Activated CD8-positive, alpha-beta memory T cell treated with anti-CD3 and anti-CD28 coated beads for 36 hours (primary cell): ENCODE results near the gene SIGLEC8. TPM values are rescaled to one million over a fixed set of nuclear protein-coding genes. Genes with fewer than 3 reads are reported as not detected.

Experiments used
- CTCF ChIA-PET: fragments of 350-600 bp; sonication (Branson Sonifier 250); formaldehyde crosslinking; loops from one replicate; lab custom pipeline; 2021; ENCODE audit warnings: antibody characterized with exemption; lab: Charles Lee
- POLR2A ChIA-PET: fragments of 350-600 bp; sonication (Branson Sonifier 250); formaldehyde crosslinking; loops from one replicate; lab custom pipeline; 2021; ENCODE audit warnings: antibody characterized with exemption; lab: Charles Lee
- total RNA-seq, 2 experiments: library from RNA; stranded (reverse); gene quantifications; one replicate each; pipeline ENCODE4 v1.2.3, GENCODE V29; 2021

The SIGLEC8 gene
- total RNA-seq, 2 experiments from 2014 or later, result not detected

GRCh38 chr19:51458899-51459505, 748 bp upstream of the SIGLEC8 start:
- CTCF ChIA-PET, result no interaction called here
- POLR2A ChIA-PET, result no interaction called here

- CTCF ChIA-PET, result no interaction called here
Observed at GRCh38 chr19:51457351-51458013, 772 bp downstream of the SIGLEC8 start.

GRCh38 chr19:51456541-51457290, 1.5 kb downstream of the SIGLEC8 start:
- ChIA-PET POLR2A (no interaction called here), CTCF (no interaction called here)

More at GRCh38 chr19:51457351-51458013, 772 bp downstream of the SIGLEC8 start:
- POLR2A ChIA-PET, result no interaction called here

DNA sequence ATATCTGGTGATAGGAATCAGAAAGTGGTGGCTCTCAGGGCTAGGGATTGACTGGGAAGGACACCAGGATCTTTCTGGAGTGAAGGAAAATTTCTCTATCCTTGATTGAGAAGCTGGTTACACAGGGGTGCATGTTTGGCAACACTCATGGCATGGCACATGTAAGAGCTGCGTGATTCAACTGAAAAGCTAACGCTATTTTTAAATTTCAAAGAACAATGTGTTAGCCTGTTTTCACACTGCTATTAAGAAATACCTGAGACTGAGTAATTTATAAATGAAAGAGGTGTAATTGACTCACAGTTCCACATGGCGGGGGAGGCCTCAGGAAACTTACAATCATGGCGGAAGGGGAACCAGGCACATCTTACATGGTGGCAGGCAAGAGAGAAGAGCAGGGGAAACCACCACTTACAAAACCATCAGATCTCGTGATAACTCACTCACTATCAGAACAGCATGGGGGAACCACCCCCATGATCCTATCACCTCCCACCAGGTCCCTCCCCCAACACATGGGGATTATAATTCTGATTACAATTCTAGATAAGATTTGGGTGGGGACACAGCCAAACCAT, 7.4 kb downstream of the SIGLEC8 start:
- ChIA-PET POLR2A (interaction anchor here (0.6 to 1.0 kb wide), 2 partner anchors 8 to 79 kb away, joined by 3 read pairs; partner anchors contain the start of gene NKG7), CTCF (interaction anchor here (1.4 kb wide), 1 partner anchor 9 kb away, joined by 5 read pairs; no protein-coding TSS in a partner anchor)

DNA sequence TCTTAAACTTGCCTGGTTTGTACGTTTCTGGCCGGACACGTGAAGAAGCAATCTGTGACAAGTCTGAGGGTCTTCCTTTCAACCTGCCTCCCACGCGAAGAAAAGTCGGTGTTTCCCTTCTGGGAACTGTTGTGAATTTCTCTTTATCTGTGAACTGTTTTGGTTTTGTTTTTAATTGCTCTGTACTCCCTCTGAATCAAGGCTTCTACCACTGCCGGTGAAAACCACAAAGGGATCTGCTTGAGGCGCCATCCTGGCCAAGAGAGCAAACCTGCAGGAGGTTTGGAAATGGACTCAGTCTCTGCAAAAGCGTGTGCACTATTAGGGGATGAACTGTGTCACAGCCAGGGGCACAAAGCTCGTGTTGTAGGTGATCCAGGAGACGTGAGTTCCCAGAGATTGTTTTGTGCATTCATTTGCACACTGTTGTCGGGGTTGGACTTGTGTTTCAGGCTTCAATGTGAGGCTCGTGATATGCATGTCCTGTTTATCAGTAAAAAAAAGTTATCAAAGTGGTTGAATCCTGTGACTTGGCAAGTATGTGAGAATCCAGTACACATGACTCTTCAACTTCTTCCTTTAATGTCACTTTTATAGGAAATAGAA, 9.7 kb downstream of the SIGLEC8 start:
- CTCF ChIA-PET, result interaction anchor here (1.3 to 2.3 kb wide), 3 partner anchors 24 to 27 kb away, joined by 3 to 5 read pairs (median 4); no protein-coding TSS in a partner anchor

GRCh38 chr19:51448011-51448410, 10.2 kb downstream of the SIGLEC8 start:
- POLR2A ChIA-PET, result interaction anchor here (0.5 to 0.6 kb wide), 3 partner anchors 35 to 79 kb away, joined by 3 to 4 read pairs (median 3); no protein-coding TSS in a partner anchor
- CTCF ChIA-PET, result interaction anchor here (1.3 to 2.5 kb wide), 3 partner anchors 24 to 75 kb away, joined by 3 to 6 read pairs (median 5); no protein-coding TSS in a partner anchor

More for the DNA sequence above, 9.7 kb downstream of the SIGLEC8 start:
- POLR2A ChIA-PET, result interaction anchor here (0.5 to 0.6 kb wide), 2 partner anchors 36 to 79 kb away, joined by 3 to 4 read pairs; no protein-coding TSS in a partner anchor

GRCh38 chr19:51447510-51447909, 10.7 kb downstream of the SIGLEC8 start:
- ChIA-PET POLR2A (interaction anchor here (0.6 kb wide), 1 partner anchor 76 kb away, joined by 3 read pairs; no protein-coding TSS in a partner anchor), CTCF (interaction anchor here (0.9 to 2.5 kb wide), 4 partner anchors 25 to 74 kb away, joined by 3 to 6 read pairs (median 4); no protein-coding TSS in a partner anchor)

DNA sequence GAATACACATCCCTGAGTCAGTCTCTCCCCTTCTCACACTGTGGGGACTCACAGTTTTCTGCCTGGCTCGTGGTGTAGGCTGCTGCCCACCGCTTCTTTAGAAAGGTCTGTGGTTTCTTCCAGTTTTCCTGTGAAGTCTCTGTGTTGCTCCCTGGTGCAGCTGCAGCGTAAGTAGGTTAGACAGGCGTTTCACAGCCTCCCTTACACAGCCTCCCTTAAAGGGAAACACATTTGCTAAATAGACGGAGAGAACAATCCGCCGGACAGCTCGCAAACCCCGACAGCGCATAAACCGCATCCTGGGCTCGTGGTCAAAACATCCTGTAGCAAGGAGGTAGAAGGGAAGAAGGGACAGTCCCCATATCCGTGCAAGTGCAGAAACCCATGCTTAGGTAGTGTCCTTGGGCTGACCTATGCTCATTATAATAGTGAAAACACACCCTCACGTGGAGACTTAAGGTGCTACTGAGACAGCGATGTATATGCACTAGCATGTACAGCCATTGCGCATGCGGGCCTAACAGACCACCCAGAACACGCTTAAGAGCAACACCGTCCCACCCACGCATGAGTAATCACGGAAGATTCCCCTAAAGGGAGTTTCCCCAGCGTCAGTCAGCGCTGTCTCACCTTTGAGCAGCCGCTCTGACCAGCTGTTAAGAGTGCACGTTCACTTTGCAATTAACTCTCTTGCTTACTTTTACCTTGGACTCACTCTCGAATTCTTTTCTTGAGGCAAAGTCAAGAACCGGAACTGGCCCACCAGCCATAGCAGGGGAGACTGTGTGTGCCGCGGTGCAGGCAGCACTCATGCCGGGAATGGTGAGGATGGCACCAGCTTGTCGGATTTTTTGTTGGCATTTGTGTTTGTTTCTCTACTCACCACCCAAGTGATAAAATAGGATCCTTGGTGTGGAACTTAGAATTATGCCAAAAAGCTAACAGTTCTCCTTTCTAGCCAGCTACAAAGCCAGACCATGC, 16.6 kb downstream of the SIGLEC8 start:
- POLR2A ChIA-PET, result interaction anchor here (0.8 to 3.8 kb wide), 3 partner anchors 47 to 74 kb away, joined by 3 to 35 read pairs (median 15); partner anchors contain the start of gene NKG7
- CTCF ChIA-PET, result interaction anchor here (1.1 to 3.8 kb wide), 11 partner anchors 9 to 219 kb away, joined by 3 to 18 read pairs (median 5); partner anchors contain the start of genes CLDND2 and NKG7

DNA sequence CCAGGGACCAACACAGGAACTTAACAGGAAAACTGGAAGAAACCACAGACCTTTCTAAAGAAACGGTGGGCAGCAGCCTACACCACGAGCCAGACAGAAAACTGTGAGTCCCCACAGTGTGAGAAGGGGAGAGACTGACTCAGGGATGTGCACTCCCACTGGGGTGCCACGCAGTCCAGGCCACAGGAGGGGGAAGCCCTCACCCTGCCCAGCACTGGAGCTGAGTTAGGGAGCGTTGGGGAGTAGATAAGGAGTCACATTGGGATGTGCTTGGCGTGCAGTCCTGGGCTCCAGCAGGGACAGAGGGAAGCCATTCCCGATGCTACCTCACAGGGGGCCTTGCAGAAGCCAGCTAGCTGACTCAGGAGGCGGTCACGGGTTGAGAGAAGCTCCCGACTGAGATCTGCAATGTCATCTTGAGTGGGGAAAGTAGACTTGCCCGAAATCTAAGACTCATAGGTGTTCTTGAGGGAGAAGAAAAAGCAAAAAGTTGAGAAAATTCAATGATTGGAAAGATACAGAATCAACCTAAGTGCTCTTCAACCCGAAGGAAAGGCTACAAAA, 17.3 kb downstream of the SIGLEC8 start:
- ChIA-PET POLR2A (interaction anchor here (0.8 to 3.8 kb wide), 3 partner anchors 46 to 73 kb away, joined by 3 to 35 read pairs (median 15); partner anchors contain the start of gene NKG7), CTCF (interaction anchor here (1.3 to 3.8 kb wide), 8 partner anchors 10 to 283 kb away, joined by 3 to 18 read pairs (median 6); partner anchors contain the start of gene NKG7)

DNA sequence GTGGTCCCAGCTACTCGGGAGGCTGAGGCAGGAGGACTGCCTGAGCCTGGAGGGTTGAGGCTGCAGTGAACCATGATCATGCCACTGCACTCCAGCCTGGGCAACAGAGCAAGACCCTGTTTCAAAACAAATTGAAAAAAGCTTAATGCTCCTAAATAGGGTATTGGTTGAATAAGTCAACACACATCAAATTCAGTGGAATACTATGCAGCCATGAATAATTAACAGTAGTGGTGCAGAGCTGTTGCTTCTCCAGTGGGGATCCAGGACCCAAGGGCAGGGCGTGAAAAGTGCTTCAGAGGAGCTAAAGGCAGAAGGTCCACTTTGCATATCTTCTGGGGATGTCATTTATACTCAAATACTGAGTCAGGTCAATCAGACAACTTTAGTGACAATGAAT, 18.2 kb downstream of the SIGLEC8 start:
- POLR2A ChIA-PET, result interaction anchor here (1.1 to 3.8 kb wide), 3 partner anchors 19 to 69 kb away, joined by 4 to 35 read pairs (median 15); partner anchors contain the start of gene NKG7
- CTCF ChIA-PET, result interaction anchor here (0.8 to 3.8 kb wide), 8 partner anchors 17 to 283 kb away, joined by 3 to 18 read pairs (median 7); partner anchors contain the start of genes NKG7 and SIGLEC10

DNA sequence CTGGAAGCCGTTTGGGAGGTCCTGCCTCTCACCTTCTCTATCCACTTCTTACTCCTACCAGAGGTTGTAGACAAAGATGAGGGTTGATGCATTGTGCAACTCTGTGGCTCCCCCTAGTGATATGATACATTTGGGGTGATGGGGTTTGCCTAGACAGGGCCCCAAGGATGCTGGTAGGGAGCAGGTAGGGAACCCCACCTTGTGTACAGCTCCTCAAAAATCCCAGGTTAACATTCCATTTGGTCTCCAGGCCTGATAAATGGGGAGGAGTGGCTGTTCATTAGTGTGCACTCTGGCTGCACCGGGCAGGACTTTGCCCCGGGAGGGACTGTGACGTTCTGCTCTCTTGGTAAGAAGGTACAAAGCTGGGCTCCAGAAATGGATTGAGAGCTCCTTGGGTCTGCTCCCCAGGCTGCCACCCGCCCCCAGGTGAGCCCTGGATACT, 19.2 kb downstream of the SIGLEC8 start:
- ChIA-PET CTCF (interaction anchor here (1.0 to 3.0 kb wide), 9 partner anchors 14 to 282 kb away, joined by 3 to 17 read pairs (median 4); partner anchors contain the start of gene SIGLEC10), POLR2A (interaction anchor here (1.1 to 3.8 kb wide), 2 partner anchors 18 to 44 kb away, joined by 4 to 35 read pairs; no protein-coding TSS in a partner anchor)

- POLR2A ChIA-PET, result no interaction called here
- CTCF ChIA-PET, result interaction anchor here (1.0 to 1.6 kb wide), 2 partner anchors 39 to 96 kb away, joined by 3 read pairs; no protein-coding TSS in a partner anchor
Observed at GRCh38 chr19:51434456-51434855, 23.8 kb downstream of the SIGLEC8 start.

GRCh38 chr19:51433043-51433442, 25.2 kb downstream of the SIGLEC8 start:
- CTCF ChIA-PET, result interaction anchor here (0.6 to 0.9 kb wide), 2 partner anchors 12 to 82 kb away, joined by 3 read pairs; no protein-coding TSS in a partner anchor
- POLR2A ChIA-PET, result interaction anchor here (0.6 kb wide), 3 partner anchors 40 to 1399 kb away, joined by 3 to 4 read pairs (median 3); no protein-coding TSS in a partner anchor

DNA sequence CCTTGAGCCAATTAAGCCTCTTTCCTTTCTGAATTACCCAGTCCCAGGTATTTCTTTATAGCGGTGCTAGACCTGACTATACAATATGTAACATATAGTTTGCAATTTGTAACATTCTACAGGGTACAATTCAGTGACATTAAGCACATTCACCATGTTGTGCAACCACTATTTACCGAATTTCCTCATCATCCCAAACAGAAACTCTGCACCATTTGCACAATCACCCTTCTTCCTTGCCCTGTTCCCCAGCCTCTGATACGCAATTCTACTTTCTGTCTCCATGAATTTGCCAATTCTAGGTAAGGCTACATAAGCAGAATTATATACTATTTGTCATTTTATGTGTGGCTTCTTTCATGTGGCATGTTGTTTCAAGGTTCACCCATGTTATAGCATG, 27.1 kb downstream of the SIGLEC8 start:
- ChIA-PET CTCF (no interaction called here), POLR2A (no interaction called here)

GRCh38 chr19:51430221-51430620, 28.0 kb downstream of the SIGLEC8 start:
- ChIA-PET POLR2A (no interaction called here), CTCF (no interaction called here)

- ChIA-PET POLR2A (no interaction called here), CTCF (interaction anchor here (0.6 to 1.2 kb wide), 2 partner anchors 30 to 294 kb away, joined by 3 read pairs; no protein-coding TSS in a partner anchor)
Observed at GRCh38 chr19:51427201-51427600, 31.1 kb downstream of the SIGLEC8 start.
